ENCODE measurements around the gene MRPL53.

MRPL53 gene

GRCh38 chr2:74424139-74424992 is 48.1 kb downstream of the MRPL53 start:
- no peak for DNase-seq

- DNase-seq, result no peak
Observed at GRCh38 chr2:74423231-74424095, 49.0 kb downstream of the MRPL53 start.
